Measurements from ENCODE around the gene LDB1.

DNA sequence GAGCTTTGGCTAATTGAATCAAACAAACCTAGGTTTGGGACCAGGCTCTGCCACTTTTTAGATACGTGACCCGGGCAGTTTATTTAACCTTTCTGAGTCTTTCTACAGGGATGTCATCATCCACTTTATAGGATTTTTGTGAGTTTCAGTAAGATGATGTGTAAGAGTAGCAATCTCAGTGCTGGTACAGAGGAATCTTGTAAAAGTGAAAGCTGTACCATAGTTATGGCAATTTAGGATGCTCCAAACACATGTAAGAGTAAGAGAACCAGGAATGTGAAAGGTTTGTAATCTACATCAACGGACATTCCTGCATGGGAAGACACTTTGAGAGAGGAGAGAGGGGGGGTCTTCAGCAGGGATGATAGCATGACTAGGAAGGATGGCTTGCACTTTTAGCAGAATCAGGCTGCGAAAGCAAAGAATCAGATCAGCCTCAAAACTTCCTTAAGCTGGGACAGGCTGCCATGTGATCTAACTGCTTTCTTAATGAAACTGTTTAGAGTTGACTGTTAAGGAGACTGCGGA lies 33.0 kb upstream of the LDB1 start:
- TF ChIP-seq, protein P1, sequence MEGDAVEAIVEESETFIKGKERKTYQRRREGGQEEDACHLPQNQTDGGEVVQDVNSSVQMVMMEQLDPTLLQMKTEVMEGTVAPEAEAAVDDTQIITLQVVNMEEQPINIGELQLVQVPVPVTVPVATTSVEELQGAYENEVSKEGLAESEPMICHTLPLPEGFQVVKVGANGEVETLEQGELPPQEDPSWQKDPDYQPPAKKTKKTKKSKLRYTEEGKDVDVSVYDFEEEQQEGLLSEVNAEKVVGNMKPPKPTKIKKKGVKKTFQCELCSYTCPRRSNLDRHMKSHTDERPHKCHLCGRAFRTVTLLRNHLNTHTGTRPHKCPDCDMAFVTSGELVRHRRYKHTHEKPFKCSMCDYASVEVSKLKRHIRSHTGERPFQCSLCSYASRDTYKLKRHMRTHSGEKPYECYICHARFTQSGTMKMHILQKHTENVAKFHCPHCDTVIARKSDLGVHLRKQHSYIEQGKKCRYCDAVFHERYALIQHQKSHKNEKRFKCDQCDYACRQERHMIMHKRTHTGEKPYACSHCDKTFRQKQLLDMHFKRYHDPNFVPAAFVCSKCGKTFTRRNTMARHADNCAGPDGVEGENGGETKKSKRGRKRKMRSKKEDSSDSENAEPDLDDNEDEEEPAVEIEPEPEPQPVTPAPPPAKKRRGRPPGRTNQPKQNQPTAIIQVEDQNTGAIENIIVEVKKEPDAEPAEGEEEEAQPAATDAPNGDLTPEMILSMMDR (IDR thresholded peaks at IDR 0.05): no peak
- TF ChIP-seq EP300 (IDR thresholded peaks at IDR 0.05) (no peak), POLR2A (IDR thresholded peaks at IDR 0.05) (no peak), POLR2AphosphoS5 (IDR thresholded peaks at IDR 0.05) (no peak)

Measured in upper lobe of left lung (tissue), 4 donors.